ENCODE data around the gene IDH3B.
"Not testable (repeated sequence)": the region's sequence is repeated elsewhere in the genome, so short reads cannot be mapped to it uniquely, and the experiment has no call there.

IDH3B gene

GRCh38 chr20:2663887-2664719 lies at the start of gene IDH3B:
Gene IDH3B (minus strand): TSS chr20:2664216. CDS start chr20:2664188, 28 bp downstream.
- peak; percentile 84 to 92 for DNase-seq

DNA sequence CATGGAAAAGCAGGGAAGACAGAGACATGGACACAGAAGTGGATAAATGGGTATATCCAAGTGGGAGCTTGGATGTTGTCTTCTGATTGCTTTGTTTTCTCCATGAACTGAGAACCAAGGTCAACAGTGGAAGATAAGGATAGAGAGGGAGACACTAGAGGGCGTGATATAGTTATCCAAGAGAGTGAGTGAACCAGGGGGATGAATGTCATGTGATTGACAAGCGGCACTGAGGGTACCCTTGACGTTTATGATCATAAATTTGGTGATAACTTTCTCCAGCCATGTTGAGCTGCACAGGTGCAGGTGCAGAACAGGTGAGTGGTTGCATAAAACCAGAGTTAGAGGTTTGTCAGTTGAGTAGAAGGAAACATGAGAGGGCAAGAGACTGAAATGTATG lies 49.3 kb upstream of the IDH3B start:
- no peak for DNase-seq

DNA sequence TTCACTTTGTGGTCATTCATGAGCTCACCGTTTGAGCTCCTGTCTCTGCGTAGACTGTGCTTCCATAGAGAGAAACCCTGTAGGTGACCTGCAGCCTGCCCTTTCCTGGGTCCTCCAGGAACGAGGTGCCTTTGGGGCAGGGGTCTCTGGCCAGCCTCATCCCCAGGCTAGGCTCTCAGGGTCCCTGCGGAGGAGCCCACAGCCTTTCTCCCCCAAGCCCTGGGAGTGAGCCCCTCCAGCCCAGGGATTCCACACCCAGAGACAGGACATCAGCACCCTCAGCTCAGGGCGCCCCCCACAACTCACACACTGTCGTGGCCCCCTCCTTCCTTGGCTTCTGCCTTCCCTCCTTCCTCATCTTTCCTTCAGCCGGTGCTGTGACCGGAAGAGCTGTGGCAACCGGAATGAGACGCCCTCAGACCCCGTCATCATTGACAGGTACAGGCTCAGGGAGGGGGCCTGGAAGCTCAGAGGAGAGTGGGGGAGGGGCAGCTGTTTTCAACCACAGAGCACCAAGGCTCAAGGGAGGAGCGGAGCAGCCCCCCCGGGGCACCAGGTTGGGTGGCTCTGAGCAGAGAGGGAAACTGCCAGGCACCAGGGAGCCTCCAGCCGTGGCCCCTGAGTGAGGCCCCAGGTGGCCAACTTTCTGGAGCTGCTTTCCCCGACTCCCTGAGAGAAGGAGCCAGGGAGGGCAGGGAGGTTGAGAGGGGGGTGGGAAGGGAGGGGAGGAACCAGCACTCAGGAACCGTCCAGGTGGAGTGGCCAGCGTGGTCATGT lies 45.4 kb upstream of the IDH3B start:
- no peak for DNase-seq

DNA sequence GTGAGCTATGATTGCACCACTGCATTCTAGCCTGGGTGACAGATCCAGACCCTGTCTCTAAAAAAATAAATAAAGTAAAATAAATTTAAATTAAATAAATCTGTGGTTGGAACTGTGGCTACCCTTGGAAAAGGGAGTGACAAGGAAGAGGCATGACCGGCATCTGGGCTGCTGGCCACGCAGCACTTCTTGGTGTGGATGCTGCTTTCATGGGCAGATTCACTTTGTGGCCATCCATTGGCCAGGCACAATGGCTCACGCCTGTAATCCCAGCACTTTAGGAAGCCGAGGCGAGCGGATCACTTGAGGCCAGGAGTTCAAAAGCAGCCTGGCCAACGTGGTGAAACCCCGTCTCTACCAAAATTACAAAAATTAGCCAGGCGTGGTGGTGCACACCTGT lies 44.6 kb upstream of the IDH3B start:
- DNase-seq: no peak

GRCh38 chr20:2708073-2708415 lies 44.0 kb upstream of the IDH3B start:
- no peak for DNase-seq

GRCh38 chr20:2707353-2708072 lies 43.5 kb upstream of the IDH3B start:
- no peak for DNase-seq

DNA sequence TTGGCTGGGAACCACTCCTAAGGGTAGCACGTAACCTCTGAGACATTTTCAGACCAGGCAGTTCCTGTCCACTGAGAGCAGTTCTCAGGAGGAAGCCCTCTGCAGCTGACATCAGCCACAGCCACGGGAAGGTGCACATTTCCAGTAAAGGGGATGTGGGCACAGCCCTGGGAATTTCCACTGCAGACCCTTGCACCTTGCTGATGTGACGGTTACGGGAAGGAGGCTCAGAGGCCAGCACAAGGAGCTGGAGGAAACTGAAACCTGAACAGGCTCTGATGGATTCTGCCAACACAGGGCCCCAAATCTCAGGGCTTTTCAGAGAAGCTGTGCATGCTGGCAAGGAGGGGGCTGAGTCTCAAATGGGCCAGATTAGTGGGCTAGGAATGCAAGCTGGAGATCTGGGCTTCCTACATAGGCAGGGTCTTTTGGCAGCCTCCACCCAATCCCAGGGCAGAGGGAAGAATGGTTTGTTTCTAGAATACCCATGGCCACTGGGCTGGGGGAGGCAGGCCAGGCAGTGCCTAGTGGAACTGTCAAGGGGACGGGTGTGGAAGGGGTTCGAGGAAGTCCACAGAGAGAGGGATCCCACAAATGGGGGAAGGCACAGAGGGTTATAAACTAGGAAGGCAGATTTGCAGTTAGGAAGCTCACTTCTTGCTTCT lies 42.8 kb upstream of the IDH3B start:
- no peak for DNase-seq

- DNase-seq: no peak
Observed at GRCh38 chr20:2705931-2706645, 42.1 kb upstream of the IDH3B start.

GRCh38 chr20:2703716-2704475 lies 39.9 kb upstream of the IDH3B start:
- DNase-seq: no peak

DNA sequence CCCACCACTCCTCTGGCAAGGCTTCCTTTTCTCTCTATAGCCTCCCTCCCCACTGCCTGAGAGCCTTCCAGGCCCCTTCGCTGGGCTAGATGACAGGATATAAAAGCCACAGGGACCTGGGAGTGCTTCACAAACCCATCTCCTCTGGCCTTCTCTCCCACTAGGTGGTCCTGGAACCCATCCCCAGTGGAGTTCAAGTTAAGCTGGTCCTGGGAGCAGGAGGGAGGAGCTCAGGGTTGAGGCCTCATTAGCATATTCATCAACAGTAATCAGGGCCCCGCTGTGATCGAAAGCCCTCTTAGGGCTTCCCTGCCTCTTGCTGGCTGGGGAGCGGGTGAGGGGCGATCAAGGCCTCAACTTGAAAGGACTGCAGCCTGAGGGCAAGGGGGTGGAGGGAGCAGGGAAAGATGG lies 37.7 kb upstream of the IDH3B start:
- no peak for DNase-seq

- DNase-seq: no peak
Observed at GRCh38 chr20:2700913-2701620, 37.1 kb upstream of the IDH3B start.

DNA sequence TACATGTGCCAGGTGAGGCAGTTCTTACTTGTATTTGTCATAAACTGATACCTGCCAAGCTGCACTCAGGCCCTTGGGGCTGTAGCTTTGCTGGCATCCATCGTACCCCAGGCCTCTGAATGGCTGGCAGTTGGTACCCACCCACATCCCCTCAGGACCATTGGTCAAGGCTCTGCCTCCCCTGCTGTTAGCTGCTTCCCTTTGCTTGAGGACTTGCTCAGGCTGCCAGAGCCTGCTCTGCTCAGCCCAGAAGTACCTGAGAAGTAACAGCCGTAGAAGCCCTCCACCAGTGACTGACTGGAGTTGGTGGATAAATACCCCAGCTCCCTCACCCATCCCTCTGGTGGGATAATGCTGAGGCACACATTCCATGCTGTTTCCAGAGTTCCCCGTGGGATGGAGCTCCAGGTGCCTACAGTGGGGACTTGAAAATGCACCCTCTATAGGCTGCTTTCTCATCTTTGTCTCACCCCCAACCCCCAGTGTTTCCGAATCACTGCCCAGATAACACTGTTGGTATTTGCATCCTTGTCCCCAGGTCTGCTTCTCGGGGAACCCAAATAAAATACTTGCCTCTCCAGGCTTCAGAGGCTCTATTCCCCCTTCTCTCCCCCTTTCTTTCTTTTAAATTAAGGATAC lies 35.9 kb upstream of the IDH3B start:
- DNase-seq: no peak

- DNase-seq: no peak
Observed at GRCh38 chr20:2698912-2699311, 34.9 kb upstream of the IDH3B start.

DNA sequence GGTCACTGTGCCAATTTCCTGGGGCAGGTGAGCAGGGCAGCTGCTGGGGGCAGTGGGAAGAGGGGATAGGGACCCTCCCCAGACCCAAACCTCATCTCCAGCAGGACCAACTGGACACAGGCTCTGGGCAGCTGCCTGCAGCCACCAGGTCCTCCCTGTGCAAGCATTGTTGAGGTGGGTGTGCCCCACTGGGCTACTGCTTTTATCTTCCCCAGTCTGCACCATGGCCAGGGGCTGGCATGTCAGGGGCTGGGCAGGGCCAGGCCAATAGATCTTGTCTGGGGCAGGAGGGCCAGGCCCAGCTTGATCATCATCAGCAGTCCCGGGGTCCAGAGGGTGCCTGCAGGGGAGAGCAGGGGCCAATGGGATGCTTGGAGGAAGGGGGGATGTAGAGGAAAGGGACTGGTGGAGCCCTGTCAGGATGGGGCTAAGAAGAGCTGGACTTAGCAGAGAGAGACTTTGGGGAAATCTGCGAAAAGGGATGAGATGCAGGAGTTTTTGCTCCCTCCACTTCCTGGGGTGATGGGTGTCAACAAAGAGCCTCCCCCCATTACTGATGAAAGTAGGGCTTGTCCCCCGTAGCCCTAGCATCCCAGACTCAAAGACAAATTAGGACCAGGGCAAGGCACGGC lies 34.3 kb upstream of the IDH3B start:
- no peak for DNase-seq

GRCh38 chr20:2697768-2698167 lies 33.8 kb upstream of the IDH3B start:
- peak in 1 of 2 experiments; percentile 44 for DNase-seq

DNA sequence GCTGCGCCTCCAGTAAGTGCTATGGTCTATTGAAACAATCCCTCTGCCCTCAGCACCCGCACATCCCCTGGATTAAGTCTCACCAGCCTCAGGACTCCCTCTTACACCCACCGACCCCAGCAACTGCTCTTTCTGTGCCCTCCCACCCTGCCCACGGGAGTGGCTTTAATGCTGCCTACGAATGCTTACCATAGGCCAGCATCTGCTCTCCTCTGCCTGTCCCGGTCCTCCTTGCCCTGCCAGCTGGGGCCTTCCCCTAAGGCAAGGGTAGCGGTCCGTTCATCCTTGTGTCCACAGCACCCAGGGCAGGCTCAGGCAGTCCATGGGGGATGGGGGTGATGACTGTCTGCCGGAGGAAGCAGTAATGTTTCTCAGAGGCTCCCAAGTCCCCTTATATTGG lies 32.6 kb upstream of the IDH3B start:
- no peak for DNase-seq

- not testable (repeated sequence) for DNase-seq
Observed at GRCh38 chr20:2695984-2696525, 32.0 kb upstream of the IDH3B start.

DNA sequence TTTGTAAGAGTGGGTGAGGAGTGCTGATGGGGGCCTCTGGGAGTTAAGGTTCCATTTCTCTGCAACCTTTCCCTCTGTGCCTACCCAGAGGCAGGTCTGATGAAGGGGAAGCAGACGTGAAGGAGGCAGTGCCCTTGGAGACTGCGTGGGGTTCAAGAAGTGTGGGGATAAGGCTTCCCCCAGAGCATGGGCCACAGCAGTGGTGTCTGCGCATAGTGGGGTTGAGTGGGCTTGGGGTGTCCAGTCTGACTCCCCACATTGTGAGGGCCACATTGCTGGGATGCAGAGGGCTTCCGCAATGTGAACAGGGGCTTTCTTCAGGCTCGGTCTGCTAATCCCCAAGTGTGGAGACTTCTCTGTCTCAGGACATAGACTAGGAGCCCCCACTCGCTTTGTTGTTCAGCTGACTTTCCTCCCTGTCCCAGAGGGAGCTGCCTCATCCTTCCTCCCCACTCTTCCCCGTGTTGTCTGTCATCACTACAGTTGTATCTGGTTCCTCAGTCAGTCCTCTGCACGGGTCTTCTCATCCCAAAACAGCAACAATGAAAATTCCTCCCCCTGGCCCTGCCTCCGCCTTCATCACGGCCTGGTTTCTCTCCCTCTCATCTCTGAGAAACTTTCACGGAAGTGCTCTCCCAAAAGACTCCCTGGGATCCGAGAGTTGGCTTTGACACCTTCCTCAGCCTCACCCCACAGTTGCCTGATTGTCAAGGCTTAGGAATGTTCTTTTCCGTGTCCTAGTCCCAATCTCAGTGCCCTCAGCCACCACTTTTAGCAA lies 31.4 kb upstream of the IDH3B start:
- no peak for DNase-seq

- no peak for DNase-seq
Observed at GRCh38 chr20:2694519-2694918, 30.5 kb upstream of the IDH3B start.
